OCI-LY7 (cell line): Measurements from ENCODE around the gene BTG2. TPM values are rescaled to one million over a fixed set of nuclear protein-coding genes. Genes with fewer than 3 reads are reported as not detected.

Experiments
- BruUV-seq: library from RNA; stranded (reverse); fragments of 400-500 nt; replicated peaks from 2 replicates; lab custom pipeline; 2021; lab: Mats Ljungman, UMichigan
- CTCF ChIA-PET: fragments of 300-600 bp; sonication (Branson Sonifier 250); formaldehyde crosslinking; loops from one replicate; lab custom pipeline; 2022; ENCODE audit warnings: antibody characterized with exemption; ENCODE audit not compliant: unreplicated experiment; lab: Charles Lee
- POLR2A ChIA-PET: fragments of 300-600 bp; sonication (Branson Sonifier 250); formaldehyde crosslinking; loops from one replicate; lab custom pipeline; 2022; ENCODE audit warnings: antibody characterized with exemption; lab: Charles Lee
- DNase-seq: peaks from one replicate; pipeline ENCODE4 v3.0.0-alpha.2; 2015; ENCODE audit warnings: low spot score
- H2AFZ ChIP-seq: fragments of 200-600 bp; sonication (generic), shearing (Covaris generic); 2 replicates; pipeline ENCODE4 v1.6.1; 2014; ENCODE audit warnings: mild to moderate bottlenecking, antibody characterized with exemption, low read length, moderate library complexity
- H3K27ac ChIP-seq: fragments of 200-600 bp; sonication (generic); 2 replicates; pipeline ENCODE4 v1.5.1; 2014; ENCODE audit warnings: mixed run types, low read depth, mild to moderate bottlenecking, moderate library complexity, low read length, inconsistent platforms; ENCODE audit not compliant: poor library complexity, severe bottlenecking
- H3K36me3 ChIP-seq: fragments of 200-600 bp; sonication (generic); 2 replicates; pipeline ENCODE4 v1.6.1; 2014; ENCODE audit warnings: mild to moderate bottlenecking, antibody characterized with exemption, low read length, moderate library complexity, mixed read lengths; ENCODE audit not compliant: insufficient read depth
- H3K4me1 ChIP-seq: fragments of 200-600 bp; sonication (generic); 2 replicates; pipeline ENCODE4 v1.5.1; 2014; ENCODE audit warnings: mild to moderate bottlenecking, low read length; ENCODE audit not compliant: insufficient read depth, poor library complexity, severe bottlenecking
- H3K4me2 ChIP-seq: fragments of 200-600 bp; sonication (generic); 2 replicates; pipeline ENCODE4 v1.6.1; 2014; ENCODE audit warnings: mild to moderate bottlenecking, low read length
- H3K4me3 ChIP-seq: fragments of 200-600 bp; sonication (generic); 2 replicates; pipeline ENCODE4 v1.5.1; 2014; ENCODE audit warnings: mild to moderate bottlenecking, low read depth, low read length; ENCODE audit not compliant: poor library complexity, severe bottlenecking
- H3K79me2 ChIP-seq: fragments of 200-600 bp; sonication (generic); 2 replicates; pipeline ENCODE4 v1.6.1; 2016; ENCODE audit warnings: low read depth, mild to moderate bottlenecking, low read length, moderate library complexity, mixed read lengths; ENCODE audit not compliant: insufficient read depth
- H3K9me2 ChIP-seq: fragments of 200-600 bp; sonication (generic); 2 replicates; pipeline ENCODE4 v1.6.1; 2016; ENCODE audit warnings: mild to moderate bottlenecking, low read length, mixed read lengths; ENCODE audit not compliant: insufficient read depth
- H3K9me3 ChIP-seq: fragments of 200-600 bp; sonication (generic); 2 replicates; pipeline ENCODE4 v1.6.1; 2014; ENCODE audit warnings: mild to moderate bottlenecking, mixed run types, low read length, mixed read lengths
- H4K20me1 ChIP-seq: fragments of 200-600 bp; sonication (generic); 2 replicates; pipeline ENCODE4 v1.6.1; 2014; ENCODE audit warnings: mild to moderate bottlenecking, antibody characterized with exemption, low read length, moderate library complexity, mixed read lengths; ENCODE audit not compliant: insufficient read depth
- EZH2phosphoT487 ChIP-seq: fragments of 200-600 bp; sonication (generic); IDR thresholded peaks from 2 replicates; pipeline ENCODE4 v1.6.1; 2018; ENCODE audit warnings: low read depth, borderline replicate concordance, mild to moderate bottlenecking, mixed run types, antibody characterized with exemption, low read length, moderate library complexity, mixed read lengths
- intact Hi-C: fragments of 100-400 bp; cut with micrococcal nuclease; formaldehyde crosslinking; loops from one replicate; pipeline ENCODE4 v1.10.0; 2022; ENCODE audit not compliant: unreplicated experiment
- total RNA-seq, 2 experiments: library from RNA; depleted of rRNA in 1 of 2; stranded (reverse); fragments of >200 nt in 1 of 2; shearing (Covaris generic) in 1 of 2; gene quantifications; 2 replicates each; pipeline ENCODE4 v1.2.3, GENCODE V29; 2014 to 2022
- TF ChIP-seq, protein P1 (sequence below): fragments of 200-600 bp; sonication (generic); conservative IDR thresholded peaks from 2 replicates; pipeline ENCODE4 v1.5.1; 2014; ENCODE audit warnings: mild to moderate bottlenecking, antibody characterized with exemption, low read length, moderate library complexity, mixed read lengths

BTG2 gene
- total RNA-seq, 2 experiments from 2014 or later: 99.5 to 156 TPM

DNA sequence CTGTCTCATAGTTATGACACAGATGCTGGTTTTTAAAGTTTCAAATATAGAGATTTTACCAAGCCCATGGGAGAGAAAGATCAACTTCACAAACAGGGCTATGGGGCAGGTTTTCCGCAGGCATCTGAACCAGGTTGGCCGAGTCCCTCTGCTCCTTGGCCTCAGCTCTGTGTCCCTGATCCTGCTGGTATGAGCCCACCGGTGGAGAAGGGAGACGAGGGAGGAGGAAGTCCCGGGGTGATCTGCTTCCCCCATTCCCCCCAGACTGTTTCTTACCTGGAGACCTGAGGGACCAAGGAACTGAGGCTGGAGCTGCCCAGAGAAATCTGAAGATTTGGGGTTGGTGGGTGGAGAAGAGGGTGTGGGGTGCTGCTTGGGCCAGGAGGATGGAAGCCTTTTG, 28.9 kb upstream of the BTG2 start:
- H3K79me2 ChIP-seq: peaks cover 5% of the 10 kb centered on the region; the same call in 1 of the 2 replicates
- H3K27ac ChIP-seq: peak overlapping the region; percentile 67
- H4K20me1 ChIP-seq: no peaks in the 10 kb centered on the region
- H3K9me3 ChIP-seq: no peaks in the 10 kb centered on the region
- intact Hi-C loops: no loop called here
- no TSS peak for BruUV-seq
- peak overlapping the region; percentile 65; the same call in 1 of the 2 replicates for H2AFZ ChIP-seq
- no peaks in the 10 kb centered on the region for H3K36me3 ChIP-seq
- DNase-seq: no peak
- peak overlapping the region; percentile 67 for H3K4me2 ChIP-seq
- H3K9me2 ChIP-seq: no peaks in the 10 kb centered on the region
- POLR2A ChIA-PET: interaction anchor here (0.6 to 23.3 kb wide), 3 partner anchors 32 to 467 kb away, joined by 3 to 458 read pairs (median 77); partner anchors contain the start of gene BTG2
- no peak for TF ChIP-seq EZH2phosphoT487
- TF ChIP-seq, protein P1, sequence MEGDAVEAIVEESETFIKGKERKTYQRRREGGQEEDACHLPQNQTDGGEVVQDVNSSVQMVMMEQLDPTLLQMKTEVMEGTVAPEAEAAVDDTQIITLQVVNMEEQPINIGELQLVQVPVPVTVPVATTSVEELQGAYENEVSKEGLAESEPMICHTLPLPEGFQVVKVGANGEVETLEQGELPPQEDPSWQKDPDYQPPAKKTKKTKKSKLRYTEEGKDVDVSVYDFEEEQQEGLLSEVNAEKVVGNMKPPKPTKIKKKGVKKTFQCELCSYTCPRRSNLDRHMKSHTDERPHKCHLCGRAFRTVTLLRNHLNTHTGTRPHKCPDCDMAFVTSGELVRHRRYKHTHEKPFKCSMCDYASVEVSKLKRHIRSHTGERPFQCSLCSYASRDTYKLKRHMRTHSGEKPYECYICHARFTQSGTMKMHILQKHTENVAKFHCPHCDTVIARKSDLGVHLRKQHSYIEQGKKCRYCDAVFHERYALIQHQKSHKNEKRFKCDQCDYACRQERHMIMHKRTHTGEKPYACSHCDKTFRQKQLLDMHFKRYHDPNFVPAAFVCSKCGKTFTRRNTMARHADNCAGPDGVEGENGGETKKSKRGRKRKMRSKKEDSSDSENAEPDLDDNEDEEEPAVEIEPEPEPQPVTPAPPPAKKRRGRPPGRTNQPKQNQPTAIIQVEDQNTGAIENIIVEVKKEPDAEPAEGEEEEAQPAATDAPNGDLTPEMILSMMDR: no peak
- H3K4me3 ChIP-seq: no peak overlapping the region
- peaks cover 98% of the 10 kb centered on the region for H3K4me1 ChIP-seq
- CTCF ChIA-PET: interaction anchor here (0.7 to 1.6 kb wide), 3 partner anchors 19 to 48 kb away, joined by 3 to 5 read pairs (median 3); no protein-coding TSS in a partner anchor

DNA sequence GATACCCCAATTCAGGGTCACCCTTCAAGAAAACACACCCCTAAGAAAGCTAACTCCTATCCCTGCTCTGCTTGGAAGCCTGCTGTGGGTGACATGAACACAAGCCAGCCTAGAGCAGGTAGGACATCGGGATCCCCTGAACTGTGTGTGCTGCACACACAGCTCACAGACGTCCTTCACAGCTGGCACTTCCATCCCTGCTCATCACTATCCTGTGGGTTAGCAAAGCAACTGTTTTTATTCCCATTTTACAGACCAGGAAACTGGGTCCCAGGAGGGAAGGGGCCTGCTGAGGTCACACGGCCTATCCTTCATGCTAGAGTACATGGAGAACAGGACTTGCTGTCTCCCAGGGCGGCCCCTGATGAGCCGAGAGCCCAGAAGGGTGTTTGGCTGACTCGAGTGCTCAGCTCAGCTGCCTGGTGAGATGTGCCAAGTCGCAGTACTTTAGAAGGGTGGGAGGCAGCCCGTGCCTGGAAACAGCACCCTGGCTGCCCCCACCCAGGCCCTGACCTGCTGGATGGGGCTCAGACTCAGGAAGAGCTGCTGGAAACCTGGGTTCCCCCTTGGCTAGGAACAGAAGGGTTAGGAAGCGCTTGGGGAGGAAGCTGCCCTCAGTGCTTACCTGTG, 28.3 kb upstream of the BTG2 start:
- peak overlapping the region; percentile 67 for H3K4me2 ChIP-seq
- no peaks in the 10 kb centered on the region for H3K9me2 ChIP-seq
- TF ChIP-seq EZH2phosphoT487: no peak
- TF ChIP-seq, protein P1: no peak
- peak overlapping the region; percentile 65 for H2AFZ ChIP-seq
- H3K4me3 ChIP-seq: peak overlapping the region; percentile 3
- CTCF ChIA-PET: interaction anchor here (0.7 to 1.6 kb wide), 5 partner anchors 14 to 47 kb away, joined by 3 to 5 read pairs (median 4); no protein-coding TSS in a partner anchor
- DNase-seq: peak; percentile 37
- intact Hi-C loops: no loop called here
- BruUV-seq: no TSS peak
- no peaks in the 10 kb centered on the region for H3K9me3 ChIP-seq
- peaks cover 98% of the 10 kb centered on the region for H3K4me1 ChIP-seq
- H3K36me3 ChIP-seq: no peaks in the 10 kb centered on the region
- peaks cover 5% of the 10 kb centered on the region; the same call in 1 of the 2 replicates for H3K79me2 ChIP-seq
- peak overlapping the region; percentile 67 for H3K27ac ChIP-seq
- no peaks in the 10 kb centered on the region for H4K20me1 ChIP-seq
- POLR2A ChIA-PET: interaction anchor here (0.6 to 23.3 kb wide), 4 partner anchors 31 to 175 kb away, joined by 3 to 458 read pairs (median 42); partner anchors contain the start of gene BTG2
